ENCODE measurements around the gene NDUFA13. TPM values are rescaled to one million over a fixed set of nuclear protein-coding genes. Genes with fewer than 3 reads are reported as not detected.

NDUFA13 gene
- total RNA-seq, 1 donor from 2014 or later = 47.9 TPM

GRCh38 chr19:19501798-19502197 is 14.2 kb upstream of the NDUFA13 start:
- no peak for DNase-seq (ENCODE audit: extremely low spot score in 2 of 2)

GRCh38 chr19:19502281-19502680 is 13.7 kb upstream of the NDUFA13 start:
- DNase-seq (ENCODE audit: extremely low spot score in 2 of 2) = no peak
- peaks cover 0 to 69% of the 10 kb centered on the region in 2 donors for H3K36me3 ChIP-seq
- no peak overlapping the region for H3K27ac ChIP-seq
- H3K9me3 ChIP-seq = no peaks in the 10 kb centered on the region
- H3K4me1 ChIP-seq = no peaks in the 10 kb centered on the region
- H3K27me3 ChIP-seq = no peaks in the 10 kb centered on the region
- H3K4me3 ChIP-seq = no peak overlapping the region
- intact Hi-C loops (cut with DNase I) = no loop called here
- TF ChIP-seq POLR2AphosphoS5 (IDR thresholded peaks at IDR 0.05; ENCODE audit: insufficient read depth in 1 of 2, low read depth in 1 of 2) (no peak), POLR2A (IDR thresholded peaks at IDR 0.05) (no peak), CTCF (IDR thresholded peaks at IDR 0.05) (no peak)

More at GRCh38 chr19:19501798-19502197, 14.2 kb upstream of the NDUFA13 start:
- H3K27me3 ChIP-seq = no peaks in the 10 kb centered on the region
- no peak overlapping the region for H3K4me3 ChIP-seq
- TF ChIP-seq POLR2AphosphoS5 (IDR thresholded peaks at IDR 0.05; ENCODE audit: insufficient read depth in 1 of 2, low read depth in 1 of 2) = no peak
- TF ChIP-seq POLR2A (IDR thresholded peaks at IDR 0.05) = no peak
- TF ChIP-seq CTCF (IDR thresholded peaks at IDR 0.05) = no peak
- no peaks in the 10 kb centered on the region for H3K4me1 ChIP-seq
- no peak overlapping the region for H3K27ac ChIP-seq
- intact Hi-C loops (cut with DNase I) = no loop called here
- H3K9me3 ChIP-seq = no peaks in the 10 kb centered on the region
- peaks cover 0 to 74% of the 10 kb centered on the region in 2 donors for H3K36me3 ChIP-seq

- DNase-seq (ENCODE audit: extremely low spot score in 2 of 2) = no peak
- peaks cover 0 to 66% of the 10 kb centered on the region in 2 donors for H3K36me3 ChIP-seq
Observed at GRCh38 chr19:19502808-19503602, 13.0 kb upstream of the NDUFA13 start.

GRCh38 chr19:19504754-19505668 is 11.0 kb upstream of the NDUFA13 start:
- DNase-seq (ENCODE audit: extremely low spot score in 2 of 2) = no peak

More at GRCh38 chr19:19502808-19503602, 13.0 kb upstream of the NDUFA13 start:
- no peak overlapping the region for H3K4me3 ChIP-seq
- no peaks in the 10 kb centered on the region for H3K4me1 ChIP-seq
- no peaks in the 10 kb centered on the region for H3K27me3 ChIP-seq
- H3K27ac ChIP-seq = no peak overlapping the region
- TF ChIP-seq POLR2AphosphoS5 (IDR thresholded peaks at IDR 0.05; ENCODE audit: insufficient read depth in 1 of 2, low read depth in 1 of 2) = no peak
- no peak for TF ChIP-seq CTCF (IDR thresholded peaks at IDR 0.05)
- TF ChIP-seq POLR2A (IDR thresholded peaks at IDR 0.05) = no peak
- no peaks in the 10 kb centered on the region for H3K9me3 ChIP-seq
- intact Hi-C loops (cut with DNase I) = no loop called here

More at GRCh38 chr19:19504754-19505668, 11.0 kb upstream of the NDUFA13 start:
- Histone ChIP-seq H3K4me1 (no peaks in the 10 kb centered on the region), H3K27ac (no peak overlapping the region), H3K27me3 (no peaks in the 10 kb centered on the region), H3K9me3 (no peaks in the 10 kb centered on the region), H3K4me3 (no peak overlapping the region), H3K36me3 (peaks cover 0 to 46% of the 10 kb centered on the region in 2 donors)
- intact Hi-C loops (cut with DNase I) = no loop called here
- TF ChIP-seq CTCF (IDR thresholded peaks at IDR 0.05) = no peak
- no peak for TF ChIP-seq POLR2A (IDR thresholded peaks at IDR 0.05)
- no peak for TF ChIP-seq POLR2AphosphoS5 (IDR thresholded peaks at IDR 0.05; ENCODE audit: insufficient read depth in 1 of 2, low read depth in 1 of 2)
